ENCODE measurements around the gene MARCHF11.

MARCHF11 gene

GRCh38 chr5:16128944-16129343 is 50.6 kb downstream of the MARCHF11 start:
- DNase-seq = no peak

DNA sequence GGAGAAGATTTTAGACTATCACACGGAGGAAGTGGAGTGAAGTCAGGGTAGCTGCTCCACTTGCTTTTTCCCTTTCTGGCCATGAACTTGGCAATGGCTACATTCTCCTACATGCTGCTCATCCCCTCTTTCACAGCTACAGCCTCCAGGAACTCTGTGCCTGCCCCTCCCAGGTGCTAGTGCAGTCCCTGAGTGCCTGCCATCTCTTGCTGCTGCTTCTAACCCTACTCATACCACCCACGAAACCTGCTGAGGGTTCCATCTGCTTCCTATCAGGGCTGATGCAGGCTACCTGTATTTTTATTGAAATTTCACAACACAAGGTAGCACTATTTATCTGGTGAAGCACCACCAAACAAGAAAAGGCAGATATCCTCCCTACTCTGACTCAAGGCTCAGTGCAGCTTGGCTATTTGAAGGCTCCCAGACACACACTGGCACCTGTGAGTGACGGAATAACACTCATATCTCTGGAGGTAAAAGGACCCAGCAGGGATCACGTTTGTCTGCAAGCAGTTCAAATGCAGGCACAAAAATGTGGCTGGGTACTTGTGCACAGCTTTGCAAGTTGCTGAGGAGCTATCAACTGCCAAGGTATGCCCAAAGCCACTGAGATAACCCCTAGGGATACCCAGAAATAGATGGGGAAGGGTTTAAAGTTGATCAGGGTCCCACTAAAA is 51.6 kb downstream of the MARCHF11 start:
- no peak for DNase-seq

DNA sequence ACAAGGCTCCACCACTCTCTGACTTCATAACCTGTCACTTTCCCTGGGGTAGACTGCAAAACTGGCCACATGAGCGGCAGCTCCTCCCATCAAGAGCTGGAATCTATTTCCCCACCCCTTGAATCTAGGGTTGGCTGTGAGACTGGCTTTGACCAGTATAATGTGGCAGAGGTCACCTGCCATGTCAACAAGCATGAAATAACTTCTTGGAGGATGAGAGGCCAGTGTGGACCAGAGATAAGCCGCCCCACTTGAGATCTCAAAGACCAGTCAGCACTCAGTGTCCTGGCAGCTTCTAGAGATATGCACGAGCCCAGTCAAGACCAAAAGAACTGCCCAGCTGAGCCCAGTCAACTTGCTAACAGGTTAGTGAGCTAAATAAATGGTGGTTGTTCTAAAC is 59.0 kb downstream of the MARCHF11 start:
- no peak for DNase-seq

DNA sequence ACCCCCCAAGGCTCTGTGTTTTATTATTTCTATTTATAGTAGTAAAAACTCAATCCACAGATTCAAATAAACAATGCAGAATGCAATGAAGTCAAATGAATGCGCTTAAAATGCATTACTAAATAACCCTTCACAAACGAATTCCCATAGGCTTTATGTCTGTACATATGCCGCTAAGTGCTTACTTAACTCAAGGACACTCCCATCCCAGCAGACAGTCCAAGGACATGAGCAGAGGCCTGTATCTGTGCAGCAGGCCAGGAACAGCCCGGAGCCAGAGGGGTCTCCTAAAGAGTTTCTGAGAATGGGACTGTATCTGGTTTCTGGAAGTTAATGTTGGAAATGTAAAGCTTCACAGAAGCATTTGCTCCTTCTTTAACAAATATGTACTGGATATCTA is 59.8 kb downstream of the MARCHF11 start:
- no peak for DNase-seq

DNA sequence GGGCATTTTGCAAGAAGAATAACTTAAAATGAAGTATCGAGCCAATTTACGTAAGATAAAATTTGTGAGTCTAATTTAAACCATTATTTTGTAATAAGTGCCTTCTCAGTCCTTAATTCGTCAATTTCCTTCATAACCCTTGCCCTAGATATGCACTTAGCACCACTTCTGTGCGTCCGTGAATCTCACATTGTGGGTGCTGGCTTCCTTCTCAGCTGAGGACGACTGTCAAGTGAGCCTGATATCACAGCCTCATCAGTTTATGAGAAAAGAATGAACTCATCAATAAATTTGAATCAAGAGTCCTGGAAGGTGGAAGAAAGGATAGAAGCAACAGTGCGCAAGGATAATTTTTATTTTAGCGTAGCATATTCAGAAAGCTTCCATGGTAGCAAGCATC is 64.5 kb downstream of the MARCHF11 start:
- DNase-seq = no peak

- DNase-seq = no peak
Observed at GRCh38 chr5:16108418-16108817, 71.2 kb downstream of the MARCHF11 start.

GRCh38 chr5:16104961-16105360 is 74.6 kb downstream of the MARCHF11 start:
- no peak for DNase-seq

GRCh38 chr5:16095612-16096011 is 84.0 kb downstream of the MARCHF11 start:
- DNase-seq = no peak

DNA sequence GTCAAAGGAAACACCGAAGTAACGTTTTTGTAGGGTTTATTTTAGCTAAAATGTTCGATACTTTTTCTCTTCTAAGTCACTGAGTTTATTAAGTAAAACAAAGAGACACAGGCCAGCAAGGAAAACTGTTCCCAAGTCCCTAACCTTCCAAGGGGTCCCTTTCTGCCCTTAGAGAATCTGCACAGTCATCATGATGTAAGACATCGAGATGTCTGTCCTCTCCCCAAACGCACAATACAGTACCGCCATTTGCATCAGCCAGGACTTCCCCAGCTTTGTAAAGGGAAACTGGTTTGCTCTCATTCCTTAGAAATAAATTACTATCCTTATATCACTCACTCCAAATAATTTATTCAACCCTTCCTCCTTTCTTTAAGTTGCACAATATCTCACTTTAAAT is 89.3 kb downstream of the MARCHF11 start:
- DNase-seq = no peak

- DNase-seq = no peak
Observed at GRCh38 chr5:16082982-16083381, 96.6 kb downstream of the MARCHF11 start.

- no peak for DNase-seq
Observed at GRCh38 chr5:16082053-16082452, 97.5 kb downstream of the MARCHF11 start.

- DNase-seq = no peak
Observed at GRCh38 chr5:16081376-16081955, 98.1 kb downstream of the MARCHF11 start.

GRCh38 chr5:16076657-16077056 is 102.9 kb downstream of the MARCHF11 start:
- DNase-seq = no peak

- DNase-seq = no peak
Observed at GRCh38 chr5:16074358-16074757, 105.2 kb downstream of the MARCHF11 start.

DNA sequence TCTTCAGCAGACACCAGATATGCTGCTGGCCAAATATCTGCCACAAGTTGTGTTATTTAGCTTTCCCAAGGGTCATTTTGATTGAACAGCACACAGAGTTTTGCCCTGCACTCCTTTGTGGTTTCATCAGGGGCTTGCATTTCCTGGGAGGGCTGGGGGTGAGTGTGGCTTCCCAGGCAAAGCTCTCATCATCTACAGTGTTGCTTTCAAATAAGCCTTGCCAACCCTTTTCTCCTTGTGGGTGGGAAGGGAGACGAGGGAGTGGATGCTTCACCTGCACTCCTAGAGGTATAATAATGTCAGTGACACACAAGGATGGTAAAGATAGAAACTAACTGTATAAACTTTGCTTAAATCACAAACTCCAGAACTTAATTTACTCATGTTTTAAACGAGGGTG is 107.0 kb downstream of the MARCHF11 start:
- DNase-seq = no peak

DNA sequence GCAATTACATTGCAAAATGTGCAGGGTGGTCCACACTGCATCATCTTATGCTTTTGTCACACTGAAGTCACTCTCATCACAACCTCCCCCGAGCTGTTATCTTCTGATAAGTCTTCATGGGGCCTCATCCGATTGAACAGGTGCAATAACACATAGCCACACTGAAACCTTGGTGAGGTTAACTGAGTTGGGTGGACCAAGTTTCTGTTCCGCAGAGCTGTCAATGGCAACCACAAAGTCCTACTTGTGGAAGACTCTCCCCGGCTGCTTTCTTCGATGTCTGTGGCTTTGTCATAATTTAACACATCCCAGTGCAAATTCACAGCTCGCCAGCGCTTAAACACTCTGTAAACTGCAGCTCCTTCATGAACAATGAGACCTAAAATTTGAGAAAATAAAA is 112.2 kb downstream of the MARCHF11 start:
- no peak for DNase-seq

GRCh38 chr5:16066810-16067209 is 112.8 kb downstream of the MARCHF11 start:
- DNase-seq = no peak

GRCh38 chr5:16066320-16066719 is 113.3 kb downstream of the MARCHF11 start:
- no peak for DNase-seq

DNA sequence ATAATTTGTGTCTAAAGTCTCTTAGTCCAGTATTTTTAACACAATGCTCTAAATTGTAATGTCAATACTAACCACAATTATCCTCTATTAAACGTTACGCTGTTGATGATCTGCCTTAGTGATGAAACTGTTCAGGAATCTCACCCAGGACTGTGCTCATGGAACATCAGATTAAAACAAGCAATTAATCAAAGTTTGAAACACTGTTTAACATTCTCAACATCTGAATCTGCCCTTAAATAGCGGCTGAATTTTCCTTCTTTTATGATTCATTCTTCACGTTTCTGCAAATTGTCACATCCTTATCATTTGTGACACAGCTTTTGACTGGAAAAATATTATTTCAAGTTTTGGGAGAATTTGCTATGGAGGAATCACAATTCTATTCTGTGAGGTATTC is 113.8 kb downstream of the MARCHF11 start:
- no peak for DNase-seq

DNA sequence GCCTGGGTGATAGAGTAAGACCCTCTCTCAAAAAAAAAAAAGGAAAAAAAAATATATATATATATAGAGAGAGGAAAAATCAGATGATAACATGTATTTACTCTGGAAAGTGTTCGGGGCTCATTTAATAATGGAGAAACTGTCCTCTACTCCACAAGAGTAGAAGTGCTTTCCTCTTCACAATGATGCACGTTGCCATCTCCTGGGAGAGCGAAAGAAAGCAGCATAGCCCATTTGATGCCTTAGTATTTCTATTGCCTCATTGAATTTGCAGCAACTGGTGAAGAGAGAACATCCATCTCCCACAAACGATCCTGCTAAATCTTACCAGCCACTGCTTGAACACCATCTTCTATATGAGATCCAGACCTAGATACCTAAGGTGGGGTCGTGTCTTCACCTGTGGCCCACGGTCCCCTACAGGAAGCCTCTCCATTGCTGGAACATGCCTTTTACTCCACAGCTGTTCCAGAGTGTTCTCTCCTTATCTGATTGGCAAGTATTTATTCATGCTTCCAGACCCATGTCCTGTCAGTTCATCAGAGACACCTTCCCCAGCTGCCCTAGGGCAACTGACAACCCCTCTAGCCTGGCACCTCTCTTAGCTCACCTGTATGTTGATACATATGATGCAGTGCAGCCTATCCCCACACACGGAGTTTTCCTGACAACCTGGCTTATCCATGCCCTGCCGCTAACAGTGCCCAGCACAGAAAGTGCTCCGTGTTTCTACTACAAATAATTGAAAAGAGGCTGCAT is 115.3 kb downstream of the MARCHF11 start:
- DNase-seq = no peak

DNA sequence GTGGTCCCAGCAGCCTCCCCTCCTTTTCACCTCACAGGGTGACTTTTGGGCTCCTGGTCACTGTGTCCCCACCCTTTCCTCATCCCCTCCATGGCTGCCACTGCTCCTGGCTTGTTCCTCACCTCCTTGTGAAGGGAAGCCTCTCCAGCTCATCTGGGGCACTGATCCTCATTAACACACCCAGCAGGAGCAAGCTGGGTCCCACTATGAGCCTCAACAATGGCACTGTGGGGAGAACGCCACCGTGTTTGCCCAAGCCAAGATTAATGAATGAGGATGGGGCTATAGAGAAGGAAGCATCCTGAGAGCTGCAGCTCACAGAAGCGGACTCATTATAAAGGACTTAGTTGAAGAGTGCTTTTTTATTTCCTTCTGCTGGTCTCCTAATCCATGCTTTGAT is 118.4 kb downstream of the MARCHF11 start:
- DNase-seq = no peak

GRCh38 chr5:16057277-16057676 is 122.3 kb downstream of the MARCHF11 start:
- DNase-seq = no peak

DNA sequence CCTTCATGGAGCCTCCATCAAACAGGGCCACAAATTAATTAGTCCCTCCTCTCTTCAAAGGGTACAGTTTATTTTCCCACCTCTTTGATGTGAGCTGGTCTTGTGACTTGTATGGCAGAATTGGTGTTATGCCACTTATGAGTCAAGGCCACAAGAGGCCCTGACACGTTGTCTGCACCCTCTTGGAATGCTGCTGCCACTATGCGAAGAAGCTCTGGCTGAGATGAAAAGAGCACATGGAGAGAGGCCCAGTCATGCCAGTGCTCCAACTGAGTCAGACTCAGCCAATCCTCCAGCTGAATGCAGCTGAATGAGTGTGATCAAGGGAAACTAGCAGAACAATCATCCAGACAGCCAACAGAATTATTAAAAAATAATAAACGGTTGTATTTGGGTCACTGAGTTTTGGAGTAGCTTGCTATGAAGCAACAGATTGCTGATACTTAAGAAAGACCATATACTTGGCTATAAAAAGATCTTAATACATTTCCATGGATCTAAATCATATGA is 128.3 kb downstream of the MARCHF11 start:
- no peak for DNase-seq

- no peak for DNase-seq
Observed at GRCh38 chr5:16050414-16050813, 129.2 kb downstream of the MARCHF11 start.

All from NCI-H2171 (cell line).